T-helper 1 cell (primary cell): ENCODE measurements around the gene ROBO3.

Experiments
- DNase-seq, 5 donors: peaks; one replicate each; pipeline ENCODE4 v3.0.0-alpha.2; 2012 to 2020

Gene ROBO3

GRCh38 chr11:124876818-124877630 lies 11.8 kb downstream of the ROBO3 start:
- no peak for DNase-seq

- DNase-seq: no peak
Observed at GRCh38 chr11:124877631-124877909, 12.3 kb downstream of the ROBO3 start.

GRCh38 chr11:124877910-124878758 lies 12.9 kb downstream of the ROBO3 start:
- no peak for DNase-seq

- DNase-seq: no peak
Observed at GRCh38 chr11:124878759-124879492, 13.7 kb downstream of the ROBO3 start.

GRCh38 chr11:124879493-124880289 lies 14.5 kb downstream of the ROBO3 start:
- DNase-seq: no peak

- no peak for DNase-seq
Observed at GRCh38 chr11:124880290-124880611, 15.0 kb downstream of the ROBO3 start.

- no peak for DNase-seq
Observed at GRCh38 chr11:124880958-124881357, 15.7 kb downstream of the ROBO3 start.

GRCh38 chr11:124882339-124883071 lies 17.3 kb downstream of the ROBO3 start:
- DNase-seq: no peak

GRCh38 chr11:124884340-124884739 lies 19.1 kb downstream of the ROBO3 start:
- DNase-seq: no peak

GRCh38 chr11:124884869-124885479 lies 19.7 kb downstream of the ROBO3 start:
- no peak for DNase-seq

- no peak for DNase-seq
Observed at GRCh38 chr11:124886476-124886875, 21.2 kb downstream of the ROBO3 start.

GRCh38 chr11:124886978-124887666 lies 21.9 kb downstream of the ROBO3 start:
- no peak for DNase-seq

GRCh38 chr11:124887667-124888013 lies 22.4 kb downstream of the ROBO3 start:
- DNase-seq: no peak

- no peak for DNase-seq
Observed at GRCh38 chr11:124889191-124890091, 24.2 kb downstream of the ROBO3 start.

- DNase-seq: no peak
Observed at GRCh38 chr11:124890151-124890550, 24.9 kb downstream of the ROBO3 start.

- DNase-seq: no peak
Observed at GRCh38 chr11:124890683-124891372, 25.6 kb downstream of the ROBO3 start.

GRCh38 chr11:124891373-124891861 lies 26.2 kb downstream of the ROBO3 start:
- DNase-seq: no peak

- DNase-seq: no peak
Observed at GRCh38 chr11:124892146-124892545, 26.9 kb downstream of the ROBO3 start.
